Heart right ventricle (tissue), 16 donors: ENCODE data around the gene HYAL1. TPM values are rescaled to one million over a fixed set of nuclear protein-coding genes. Genes with fewer than 3 reads are reported as not detected.

Source experiments
- ATAC-seq, 8 donors: fragments of 200-7000 bp; cut with Tn5 transposase; one replicate each; pipeline ENCODE4 v1.9.1; 2020; ENCODE audit warnings: mild to moderate bottlenecking in 8 of 8, moderate library complexity in 8 of 8, moderate number of reproducible peaks in 1 of 8
- DNase-seq, 2 donors: peaks; one replicate each; pipeline ENCODE4 v3.0.0-alpha.2; 2020
- H3K27ac ChIP-seq, 10 donors: fragments of 200-600 bp; sonication (generic) in 2 of 10; one replicate each; pipeline versions ENCODE4 v1.5.0 to v1.8.0; 2020 to 2022; ENCODE audit warnings: mild to moderate bottlenecking in 3 of 10
- H3K27me3 ChIP-seq, 7 donors: fragments of 200-600 bp; one replicate each; pipeline ENCODE4 v1.8.0; 2021 to 2022; ENCODE audit warnings: mild to moderate bottlenecking in 2 of 7
- H3K36me3 ChIP-seq, 9 donors: fragments of 200-600 bp; sonication (generic) in 1 of 9; one replicate each; pipeline versions ENCODE4 v1.5.0 to v1.8.0; 2020 to 2022; ENCODE audit warnings: mild to moderate bottlenecking in 2 of 9
- H3K4me1 ChIP-seq, 9 donors: fragments of 200-600 bp; sonication (generic) in 1 of 9; one replicate each; pipeline versions ENCODE4 v1.5.0 to v1.8.0; 2020 to 2022; ENCODE audit warnings: mild to moderate bottlenecking in 4 of 9
- H3K4me3 ChIP-seq, 10 donors: fragments of 200-600 bp; sonication (generic) in 2 of 10; one replicate each; pipeline versions ENCODE4 v1.5.0 to v1.8.0; 2020 to 2022; ENCODE audit warnings: mild to moderate bottlenecking in 7 of 10, moderate library complexity in 2 of 10
- H3K9me3 ChIP-seq, 11 donors: fragments of 200-600 bp in 10 of 11; sonication (generic) in 2 of 11; one replicate each; pipeline versions ENCODE4 v1.5.0 to v1.8.0; 2013 to 2022; ENCODE audit warnings: mild to moderate bottlenecking in 2 of 11, control low read depth in 1 of 11, moderate library complexity in 1 of 11
- CTCF ChIP-seq, 9 donors: fragments of 200-600 bp; sonication (generic) in 2 of 9; IDR thresholded peaks; one replicate each; pipeline versions ENCODE4 v1.5.0 to v1.8.0; 2021 to 2022; ENCODE audit warnings: antibody characterized with exemption in 9 of 9, mild to moderate bottlenecking in 5 of 9, moderate library complexity in 1 of 9
- WGBS, 2 donors: extraction: QIAGEN DNeasy Blood & Tissue Kit; methylation state at CpG; one replicate each; pipeline ENCODE4 v1.1.7; 2013; ENCODE audit warnings: inconsistent platforms in 1 of 2; 5-methylcytosine and 5-hydroxymethylcytosine counted together
- intact Hi-C, 10 donors: fragments of 100-400 bp; cut with DNase I; formaldehyde crosslinking; loops; one replicate each; pipeline versions ENCODE4 v1.11.1 to v1.14.2; 2022
- polyA plus RNA-seq, 2 donors: library from polyadenylated mRNA; stranded (reverse); fragments of 200-250 nt; gene quantifications; one replicate each; pipeline ENCODE4 v1.2.3, GENCODE V29; 2013
- total RNA-seq, 10 donors: library from RNA; stranded (reverse); fragmentation: NEBNext Ultra II Directional in 3 of 10; extraction: Animal tissue kit (Norgen Biotek cat#: 25700) in 3 of 10; gene quantifications; one replicate each; pipeline versions ENCODE4 v1.2.1 to v1.2.4, GENCODE V29; 2021 to 2023
- donor health status: Arrhythmogenic right ventricular cardiomyopathy.
- donor health status: ischemic (EF 13 %, LVEDD 7.1; RV severe dilation, severe dysfunction).
- donor health status: healthy with polysubstance abuse.
- donor health status: DM: no; HTN: yes; CAD: no.
- donor health status: DM: no; HTN: no; CAD: no.
- donor health status: ischemic (EF 25% LVEDD 6.9; RV normal size, moderate dysfunction).
- donor health status: ischemic (EF 25% LVEDD 5.7; RV mildly dilated, moderate dysfunction).
- donor health status: healthy.
- donor health status: DM: yes; HTN: yes; CAD: no.
- donor health status: Ischemic cardiomyopathy.
- donor health status: ischemic (EF 35%, LVEDD 5.7; RV mildly dilated, moderate dysfunction).
- donor health status: nonischemic (EF 11% LVEDD 7.7; RV severe dilation, severe dysfunction).
- donor health status: DM: yes; HTN: yes; CAD: no.
- donor health status: PGD.
- donor health status: ischemic (EF 29% LVEDD 5.4; RV normal size, mild dysfunction).
- donor health status: nonischemic (EF 23%, LVEDD 6.1; RV moderate dilation, normal function).

HYAL1 gene
- total and polyA plus RNA-seq, 12 donors: 41.0 to 120 (median 66.7) TPM

GRCh38 chr3:50322386-50323091, 19.2 kb upstream of the HYAL1 start, which contains the start of gene HYAL2:
Gene HYAL2 (minus strand): TSS chr3:50322745. CDS start chr3:50320489, 2,256 bp downstream.
- WGBS, 2 donors: 33 to 43% methylated on average over 31 of the region's 31 CpGs
- ATAC-seq: peak; percentile 1 to 46 (median 32)
- TF ChIP-seq CTCF (IDR thresholded peaks at IDR 0.05): no peak
- intact Hi-C loops: loop anchor here in 4 of 10 donors (5.0 to 10.0 kb wide), 4 partner anchors 50 to 85 kb away; partner anchors contain the start of genes GNAI2 (in 1 of the 4) and SEMA3B (in 1 of the 4)
- Histone ChIP-seq H3K36me3 (peaks cover 0 to 48% (median 23%) of the 10 kb centered on the region in 9 donors), H3K4me3 (peak within 1 kb of the TSS; percentile 57 to 88 (median 80)), H3K27me3 (no peaks in the 10 kb centered on the region), H3K27ac (peak within 1 kb of the TSS; percentile 91 to 99 (median 97)), H3K4me1 (peaks cover 32 to 90% (median 74%) of the 10 kb centered on the region in 9 donors), H3K9me3 (no peaks in the 10 kb centered on the region)
- DNase-seq: peak; percentile 82 to 87

GRCh38 chr3:50322115-50322385, 18.7 kb upstream of the HYAL1 start:
- Histone ChIP-seq H3K4me1 (peaks cover 30 to 90% (median 74%) of the 10 kb centered on the region in 9 donors), H3K27ac (peak overlapping the region; percentile 91 to 99 (median 97)), H3K27me3 (no peaks in the 10 kb centered on the region), H3K4me3 (peak overlapping the region; percentile 57 to 88 (median 80)), H3K36me3 (peaks cover 0 to 53% (median 28%) of the 10 kb centered on the region in 9 donors), H3K9me3 (no peaks in the 10 kb centered on the region)
- 18 to 21% methylated on average over 14 of the region's 14 CpGs for WGBS, 2 donors
- peak in 1 of 9 donors; percentile 5 for TF ChIP-seq CTCF (IDR thresholded peaks at IDR 0.05)
- DNase-seq: no peak
- intact Hi-C loops: loop anchor here in 4 of 10 donors (5.0 to 10.0 kb wide), 4 partner anchors 50 to 85 kb away; partner anchors contain the start of genes GNAI2 (in 1 of the 4) and SEMA3B (in 1 of the 4)
- no peak for ATAC-seq

GRCh38 chr3:50321336-50322114, 18.2 kb upstream of the HYAL1 start:
- peak; percentile 60 to 79 (median 74) for ATAC-seq
- DNase-seq: peak; percentile 90 to 91
- H3K4me1 ChIP-seq: peaks cover 29 to 90% (median 71%) of the 10 kb centered on the region in 9 donors
- peak; percentile 28 to 79 (median 64) for TF ChIP-seq CTCF (IDR thresholded peaks at IDR 0.05)
- intact Hi-C loops: loop anchor here in 5 of 10 donors (1.0 to 10.0 kb wide), 6 partner anchors 18 to 84 kb away; partner anchors contain the start of genes GNAI2 (in 1 of the 5), HYAL1 (in 1 of the 5) and SEMA3B (in 1 of the 5)
- no peaks in the 10 kb centered on the region for H3K27me3 ChIP-seq
- peak overlapping the region; percentile 91 to 99 (median 97) for H3K27ac ChIP-seq
- 1% methylated on average over 58 to 59 of the region's 59 CpGs for WGBS, 2 donors
- peak overlapping the region; percentile 57 to 88 (median 80) for H3K4me3 ChIP-seq
- H3K9me3 ChIP-seq: no peaks in the 10 kb centered on the region
- H3K36me3 ChIP-seq: peaks cover 0 to 55% (median 31%) of the 10 kb centered on the region in 9 donors

GRCh38 chr3:50320853-50321335, 17.5 kb upstream of the HYAL1 start:
- DNase-seq (peak; percentile 82 to 83), ATAC-seq (peak; percentile 27 to 69 (median 44))
- Histone ChIP-seq H3K36me3 (peaks cover 0 to 57% (median 37%) of the 10 kb centered on the region in 9 donors), H3K27ac (peak overlapping the region; percentile 91 to 99 (median 97)), H3K4me1 (peaks cover 29 to 88% (median 71%) of the 10 kb centered on the region in 9 donors), H3K9me3 (no peaks in the 10 kb centered on the region), H3K27me3 (no peaks in the 10 kb centered on the region), H3K4me3 (peak overlapping the region; percentile 57 to 88 (median 80))
- intact Hi-C loops: loop anchor here in 5 of 10 donors (1.0 to 10.0 kb wide), 6 partner anchors 18 to 84 kb away; partner anchors contain the start of genes GNAI2 (in 1 of the 5), HYAL1 (in 1 of the 5) and SEMA3B (in 1 of the 5)
- 0 to 1% methylated on average over 37 to 45 of the region's 45 CpGs for WGBS, 2 donors
- TF ChIP-seq CTCF (IDR thresholded peaks at IDR 0.05): no peak
